Activated CD8-positive, alpha-beta memory T cell treated with anti-CD3 and anti-CD28 coated beads, Interleukin-2, amount 50 U/mL, for 24 hours (primary cell): ENCODE measurements around the gene MYL7.
"Not testable (repeated sequence)": the region's sequence is repeated elsewhere in the genome, so short reads cannot be mapped to it uniquely, and the experiment has no call there.

Experiments used
- DNase-seq: peaks from one replicate; pipeline ENCODE4 v3.0.0-alpha.2; 2020; ENCODE audit errors: extremely low read depth

Gene MYL7

DNA sequence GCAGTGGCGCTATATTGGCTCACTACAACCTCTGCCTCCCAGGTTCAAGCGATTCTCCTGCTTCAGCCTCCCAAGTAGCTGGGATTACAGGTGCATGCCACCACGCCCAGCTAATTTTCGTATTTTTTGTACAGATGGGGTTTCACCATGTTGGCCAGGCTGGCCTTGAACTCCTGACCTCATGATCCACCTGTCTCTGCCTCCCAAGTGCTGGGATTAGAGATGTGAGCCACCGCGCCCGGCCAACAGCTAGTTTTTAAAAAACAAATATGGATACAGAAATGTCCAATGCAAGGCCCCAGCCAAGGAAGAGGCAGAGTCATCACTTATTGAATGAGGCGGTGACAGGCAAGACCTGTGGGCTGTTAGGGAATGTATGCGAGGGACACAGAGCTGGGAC is 30.8 kb upstream of the MYL7 start:
- DNase-seq: not testable (repeated sequence)

DNA sequence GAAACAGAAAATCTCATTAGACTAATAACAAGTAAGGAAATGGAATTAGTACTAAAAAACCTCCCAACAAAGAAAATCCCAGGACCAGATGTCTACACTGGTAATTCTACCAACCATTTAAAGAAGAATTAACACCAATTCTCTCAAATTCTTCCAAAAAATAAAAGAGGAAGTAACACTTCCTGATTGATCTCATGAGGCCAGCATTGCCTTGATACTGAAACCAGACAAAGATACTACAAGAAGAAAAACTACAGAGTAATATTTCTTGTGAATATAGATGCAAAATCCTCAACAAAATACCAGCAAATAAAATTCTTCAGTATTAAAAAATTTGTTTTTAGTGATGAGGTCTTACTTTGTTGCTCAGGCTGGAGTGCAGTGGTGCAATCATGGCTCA is 26.8 kb upstream of the MYL7 start:
- DNase-seq: no peak

DNA sequence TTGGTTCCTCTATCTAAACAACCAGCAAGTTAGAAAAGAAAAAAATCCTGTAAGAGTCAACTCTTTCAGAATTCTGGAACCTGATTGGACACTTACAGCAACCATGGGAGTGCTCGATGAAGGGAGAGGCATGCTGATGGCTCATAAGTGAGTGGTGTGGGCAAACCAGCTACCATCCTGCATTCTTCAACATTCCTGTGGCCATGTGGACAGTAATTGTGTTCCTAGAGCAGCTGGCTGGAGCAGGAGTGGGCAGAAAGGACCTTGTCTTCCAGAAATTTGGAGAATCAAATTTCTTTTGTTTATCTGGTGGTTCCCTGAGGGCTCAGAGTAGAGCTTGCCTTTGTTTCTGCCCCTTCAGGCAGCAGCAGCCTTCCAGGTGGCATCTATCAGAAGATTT is 22.5 kb upstream of the MYL7 start:
- DNase-seq: no peak

DNA sequence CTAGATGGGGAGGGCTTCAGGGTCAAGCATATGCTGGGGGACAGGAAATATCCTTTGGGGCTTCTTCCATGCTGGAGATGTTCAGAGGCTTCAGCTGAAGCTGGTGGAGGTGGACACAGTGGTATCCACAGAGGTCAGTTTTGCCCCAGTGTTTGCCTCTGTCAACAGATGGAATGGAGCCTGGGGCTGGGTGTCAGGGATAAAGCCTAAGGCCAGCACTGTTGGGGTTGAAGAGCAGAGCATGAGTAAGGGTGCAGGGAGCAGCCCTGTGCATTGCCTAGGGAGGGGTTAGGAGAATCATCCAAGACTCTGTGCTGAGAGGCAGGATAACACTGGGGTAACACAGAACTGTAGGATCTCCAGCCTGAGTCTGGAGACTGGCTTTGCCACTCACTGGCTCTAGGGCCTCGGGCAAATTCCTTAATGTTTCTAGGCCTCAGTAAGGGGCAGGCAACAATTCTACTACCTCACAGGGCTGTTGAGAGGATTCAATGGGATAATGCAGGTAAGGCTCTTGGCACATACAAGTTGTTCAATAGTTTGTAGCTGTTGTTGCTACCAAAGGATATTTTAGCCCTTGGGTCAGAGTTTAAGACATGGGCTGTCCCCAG is 21.8 kb upstream of the MYL7 start:
- no peak for DNase-seq

DNA sequence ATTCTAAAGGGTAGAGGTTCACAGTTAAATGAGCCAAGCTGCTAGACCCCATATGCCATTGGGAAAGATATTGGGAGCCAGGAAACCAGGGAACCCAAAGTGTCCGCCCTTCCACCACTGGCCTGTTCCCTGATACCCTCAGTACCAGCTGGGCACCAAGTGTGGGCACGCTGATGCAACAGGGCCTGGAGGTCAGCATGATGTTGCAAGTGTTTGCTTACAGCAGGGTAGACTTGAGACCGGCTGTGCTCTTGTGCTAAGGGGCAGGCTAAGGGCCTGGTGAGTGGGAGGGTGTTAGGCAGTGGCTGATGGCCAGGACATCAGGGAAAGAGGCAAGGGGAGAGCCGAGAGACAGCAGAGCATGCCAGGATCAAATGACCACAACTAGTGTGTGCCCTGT is 21.0 kb upstream of the MYL7 start:
- no peak for DNase-seq

DNA sequence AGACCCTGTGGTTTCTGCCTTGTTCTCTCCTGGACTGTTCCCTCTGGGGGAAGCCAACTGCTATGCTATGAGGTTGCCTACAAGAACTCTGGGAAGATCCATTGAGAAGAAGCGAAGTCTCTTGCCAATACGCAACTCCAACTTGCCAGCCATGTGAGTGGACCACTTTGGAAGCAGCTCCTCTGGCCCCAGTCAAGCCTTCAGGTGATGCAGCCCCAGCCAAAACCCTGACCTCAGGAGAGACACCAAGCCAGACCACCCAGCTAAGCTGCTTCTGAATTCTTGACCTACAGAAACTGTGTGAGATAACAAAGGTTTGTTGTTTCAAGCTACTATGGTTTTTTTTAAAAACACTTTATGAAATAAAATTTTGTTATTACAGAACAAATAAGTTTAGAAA is 20.2 kb upstream of the MYL7 start:
- DNase-seq: no peak

DNA sequence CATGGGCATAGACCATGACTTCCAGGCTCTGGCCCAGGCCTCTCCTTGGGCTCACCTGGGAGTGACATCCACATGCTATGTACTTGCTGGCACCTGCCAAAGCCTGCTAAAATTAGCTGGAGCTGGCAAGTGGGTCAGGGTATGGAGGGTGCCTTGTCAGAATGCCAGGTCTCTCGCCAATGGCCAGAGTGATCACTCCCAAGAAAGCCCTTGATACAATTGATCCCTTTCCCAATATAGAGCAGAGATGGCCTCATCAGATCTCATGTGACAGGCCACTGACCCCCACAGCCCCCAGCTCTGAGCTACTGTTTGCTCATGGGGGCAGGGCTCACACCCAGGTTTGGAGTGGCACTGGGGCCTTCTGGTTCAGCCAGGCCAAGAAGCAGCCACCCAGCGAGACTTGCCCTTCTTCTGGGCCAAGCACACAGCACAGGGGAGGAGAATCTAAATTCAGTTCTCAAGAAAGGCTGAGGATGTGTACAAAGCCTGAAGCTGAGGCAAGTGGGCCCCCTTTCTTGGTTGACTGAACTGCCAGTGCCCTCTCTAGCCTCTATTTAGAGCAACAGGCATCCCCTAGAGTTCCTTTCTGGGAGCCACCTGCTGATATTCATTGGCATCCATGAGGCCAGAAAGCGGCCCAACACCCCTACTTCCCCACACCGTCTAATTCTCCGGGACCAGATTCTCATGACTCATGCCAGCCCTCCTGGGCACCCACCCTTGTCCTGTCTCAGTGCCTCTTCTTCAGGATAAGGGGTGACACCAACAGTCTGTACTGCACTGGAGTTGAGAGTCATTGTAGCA is 18.9 kb upstream of the MYL7 start:
- no peak for DNase-seq

DNA sequence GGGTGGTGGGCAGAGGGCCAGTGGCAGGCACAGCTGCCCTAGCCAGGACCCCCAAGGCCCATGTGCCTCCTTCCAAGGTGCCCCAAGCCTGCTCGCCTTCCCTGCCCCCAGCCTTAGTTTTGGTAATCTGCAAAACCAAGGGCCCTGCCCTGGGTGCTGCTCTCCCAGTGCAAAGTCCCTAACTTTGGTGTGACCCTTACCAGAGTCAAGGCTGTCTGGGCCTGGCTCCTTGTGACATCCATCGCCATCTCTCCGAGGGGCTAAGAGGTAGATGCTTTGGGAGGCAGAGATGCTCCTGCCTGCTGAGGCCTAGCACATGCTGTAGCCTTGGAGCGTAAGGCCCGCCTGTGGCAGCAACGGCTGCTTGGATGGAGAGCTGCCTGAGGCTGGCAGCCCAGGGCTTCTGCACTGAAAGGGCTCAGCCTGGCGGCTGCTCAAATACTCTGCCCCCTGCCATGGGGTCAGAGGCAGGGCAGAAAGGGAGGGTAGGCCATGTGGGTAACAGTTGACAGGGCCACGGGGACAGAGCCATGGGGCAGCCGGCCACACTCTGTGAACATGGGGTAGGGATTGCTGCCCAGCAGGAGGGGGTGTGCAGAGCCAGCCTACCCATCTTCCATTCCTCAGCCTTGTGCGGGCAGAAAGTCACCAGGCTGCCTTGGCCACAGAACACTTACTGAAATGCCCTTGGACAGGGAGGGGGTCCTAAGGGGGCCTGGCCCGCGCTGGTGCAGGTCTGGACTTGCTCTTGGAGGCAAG is 17.9 kb upstream of the MYL7 start:
- DNase-seq: no peak

DNA sequence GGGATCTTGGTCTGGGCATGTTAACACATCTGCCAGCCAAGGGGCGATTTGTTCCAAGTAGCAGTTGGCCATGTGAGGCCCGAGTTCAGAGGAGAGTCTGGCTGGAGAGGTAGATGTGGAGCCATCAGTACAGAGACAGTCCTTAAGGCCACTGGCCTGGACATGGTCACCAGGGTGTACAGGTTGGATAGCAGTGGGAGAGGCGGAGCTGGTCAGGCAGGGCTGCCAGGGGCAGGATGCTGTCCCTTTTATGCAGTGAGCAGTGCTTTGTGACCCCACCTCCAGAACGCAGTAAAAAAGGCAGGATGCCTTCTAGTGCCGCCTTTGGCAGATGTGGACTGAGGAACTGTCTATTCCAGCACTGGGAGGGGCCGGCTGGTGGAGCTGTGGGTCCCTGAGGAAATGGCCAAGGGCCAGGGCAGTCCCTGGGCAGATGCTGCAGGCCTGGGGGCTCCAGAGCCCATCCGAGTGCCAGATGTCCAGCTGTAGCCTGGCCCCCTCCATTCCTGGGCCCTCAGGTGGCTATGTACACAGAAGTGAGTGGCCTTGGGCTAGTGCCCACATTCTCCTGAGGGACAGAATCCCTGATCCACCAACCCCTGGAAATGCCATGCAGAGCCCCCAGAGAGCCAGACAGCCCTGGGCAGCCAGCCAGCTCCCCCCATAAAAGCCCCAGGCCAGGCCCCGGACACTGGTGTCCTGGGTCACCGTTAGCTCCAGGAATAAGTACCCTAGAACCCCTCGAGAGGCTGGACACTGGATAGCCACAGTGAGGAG is 17.2 kb upstream of the MYL7 start:
- no peak for DNase-seq

DNA sequence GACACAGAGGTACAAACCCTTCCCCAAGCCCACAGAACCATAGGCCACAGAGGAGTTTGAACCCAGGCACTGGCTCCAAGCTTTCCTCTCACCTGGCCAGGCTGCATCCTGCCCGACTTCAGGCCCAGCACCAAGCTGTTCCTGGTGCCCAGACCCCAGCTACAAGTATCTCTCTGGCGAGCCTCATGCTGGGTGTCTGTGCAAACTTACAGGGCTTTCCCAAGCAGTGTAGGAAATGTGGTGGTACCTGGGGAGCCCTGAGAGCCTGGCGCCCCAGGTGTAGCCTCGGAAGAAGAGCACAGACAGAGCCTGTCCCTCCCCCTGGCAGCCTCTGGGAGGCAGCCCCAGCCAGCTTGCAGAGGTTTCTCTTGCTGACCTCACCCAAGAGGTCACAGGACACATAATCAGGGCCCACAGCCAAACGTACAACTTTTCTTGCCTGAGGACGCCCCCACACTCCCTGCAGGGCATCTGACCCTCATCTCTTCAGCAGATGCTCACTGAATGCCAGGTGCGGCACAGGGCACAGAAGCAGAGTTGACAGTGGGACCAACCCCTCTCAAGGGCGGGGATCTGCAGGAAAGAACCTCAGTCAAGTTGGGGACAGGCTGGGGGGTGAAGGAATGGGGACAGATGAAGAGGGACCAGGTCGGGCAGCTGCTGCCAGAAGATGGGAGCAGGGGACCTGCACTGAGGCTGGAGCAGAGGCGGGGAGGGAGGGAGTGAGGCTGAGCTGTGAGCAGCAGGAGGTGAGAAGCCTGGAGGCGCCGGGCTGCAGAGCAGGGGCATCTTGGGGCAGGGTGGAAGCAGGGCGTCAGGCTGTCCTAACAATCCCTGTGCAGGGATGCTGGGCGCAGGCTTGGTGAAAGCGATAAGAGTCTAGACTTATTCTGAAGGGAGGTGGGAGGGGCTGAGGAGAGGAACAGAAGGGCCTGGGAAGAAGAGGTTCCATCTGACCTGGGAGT is 16.3 kb upstream of the MYL7 start:
- DNase-seq: no peak

DNA sequence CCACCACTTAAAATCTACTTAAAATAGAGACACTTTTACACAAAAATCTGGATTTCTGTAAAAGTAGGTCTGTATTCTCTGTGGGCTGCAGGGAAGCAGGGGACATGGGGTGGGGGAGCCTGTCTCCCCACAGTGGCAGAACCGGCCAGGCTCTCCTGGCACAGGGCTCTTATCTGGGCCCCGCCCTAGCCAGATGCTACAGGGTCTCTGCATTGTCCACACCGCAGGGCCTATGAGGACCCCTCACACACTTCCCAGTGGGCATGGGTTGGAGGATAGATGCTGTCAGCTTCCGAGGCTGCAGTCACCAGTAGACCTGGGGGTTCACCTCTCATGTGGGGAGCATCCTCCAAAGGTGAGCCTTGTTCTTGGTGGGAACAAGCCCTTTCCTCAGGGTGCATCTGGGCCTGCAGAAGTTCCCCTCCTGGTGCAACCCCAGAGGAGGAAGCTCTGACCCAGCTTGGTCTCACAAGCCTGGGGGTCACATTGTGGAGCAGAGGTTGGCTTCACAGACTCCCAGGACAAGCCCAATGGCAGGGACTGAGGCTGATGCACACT is 15.4 kb upstream of the MYL7 start:
- no peak for DNase-seq

DNA sequence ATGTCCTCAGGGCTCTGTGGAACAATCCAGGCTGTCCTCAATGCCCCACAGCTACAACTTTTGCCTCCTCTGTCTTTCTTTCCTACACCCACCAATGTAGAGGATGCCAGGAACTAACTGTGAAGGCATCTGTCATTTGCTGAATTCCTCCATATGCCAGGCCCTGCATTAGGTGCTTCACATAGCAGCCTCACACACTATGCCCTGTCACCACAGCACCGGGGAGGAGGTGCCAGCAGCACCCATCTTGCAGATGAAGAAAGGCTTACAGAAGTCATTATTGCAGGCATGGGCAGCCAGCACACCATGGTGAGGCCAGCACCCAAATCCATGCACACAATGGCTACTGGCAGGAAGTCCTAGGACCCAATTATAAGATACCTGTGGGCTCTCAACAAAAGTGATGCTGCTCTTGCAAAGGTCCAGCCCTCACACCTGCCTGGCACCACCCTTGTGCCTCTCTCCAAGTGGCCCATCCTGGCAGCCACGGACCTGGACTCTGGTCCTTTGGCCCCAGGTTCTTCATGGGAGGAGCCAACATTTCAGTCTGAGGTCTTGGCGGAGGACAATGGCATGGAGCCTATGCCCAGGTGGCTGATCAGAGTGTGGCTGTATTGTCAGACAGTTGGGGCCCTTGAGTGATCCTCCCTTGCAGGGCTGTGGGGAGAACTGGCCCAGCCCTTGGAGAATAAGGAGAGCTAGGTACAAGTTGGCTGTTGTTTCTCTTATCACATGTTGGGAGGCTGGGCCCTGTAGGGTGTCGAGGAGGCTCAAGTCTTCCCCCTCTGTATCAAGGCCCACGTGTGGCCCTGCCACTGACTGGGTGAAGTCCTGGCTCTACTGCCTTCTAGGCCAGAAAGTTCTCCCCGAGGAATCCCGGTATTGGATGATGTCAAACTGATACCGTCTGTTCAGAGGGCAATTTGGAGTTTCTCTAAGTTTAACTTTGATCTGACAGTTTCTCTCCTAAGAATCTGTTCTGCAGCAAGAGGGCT is 14.4 kb upstream of the MYL7 start:
- no peak for DNase-seq

DNA sequence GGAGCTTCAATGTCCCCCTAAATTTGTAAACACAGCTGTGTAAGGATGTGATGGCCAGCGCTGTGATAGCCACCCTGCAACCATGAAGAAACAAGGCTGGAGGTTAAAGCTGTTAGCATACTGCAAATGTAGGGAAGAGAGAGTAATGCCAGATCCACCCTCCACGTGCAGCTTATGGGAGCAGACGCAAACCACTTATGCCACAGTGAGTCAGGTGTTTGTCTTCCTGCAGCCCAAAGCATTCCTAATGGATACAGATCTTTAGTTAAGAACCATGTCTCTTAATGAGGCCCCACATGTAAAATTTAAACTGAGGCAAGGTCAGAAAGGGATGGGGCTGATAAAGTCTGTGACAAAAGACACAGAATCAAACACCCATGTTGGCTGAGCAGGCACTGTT is 13.6 kb upstream of the MYL7 start:
- DNase-seq: no peak

DNA sequence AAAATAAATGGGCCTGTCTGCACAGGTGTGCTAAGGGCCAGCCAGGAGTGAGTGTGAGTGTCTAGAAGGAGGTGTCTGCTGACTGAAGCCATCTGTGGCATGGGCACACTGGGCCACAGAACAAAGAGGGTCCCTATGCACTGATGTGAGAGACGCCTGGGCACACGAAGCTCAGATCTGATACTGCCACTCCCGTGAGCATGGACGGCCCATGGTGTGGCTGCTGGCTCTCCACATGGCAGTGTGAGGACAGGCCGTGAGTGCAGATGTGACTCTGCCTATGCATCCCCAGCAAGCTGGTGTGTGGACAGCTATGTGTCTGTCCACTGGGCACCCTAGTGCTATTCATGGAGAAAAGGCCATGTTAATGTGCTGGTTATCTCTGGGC is 12.8 kb upstream of the MYL7 start:
- DNase-seq: no peak

DNA sequence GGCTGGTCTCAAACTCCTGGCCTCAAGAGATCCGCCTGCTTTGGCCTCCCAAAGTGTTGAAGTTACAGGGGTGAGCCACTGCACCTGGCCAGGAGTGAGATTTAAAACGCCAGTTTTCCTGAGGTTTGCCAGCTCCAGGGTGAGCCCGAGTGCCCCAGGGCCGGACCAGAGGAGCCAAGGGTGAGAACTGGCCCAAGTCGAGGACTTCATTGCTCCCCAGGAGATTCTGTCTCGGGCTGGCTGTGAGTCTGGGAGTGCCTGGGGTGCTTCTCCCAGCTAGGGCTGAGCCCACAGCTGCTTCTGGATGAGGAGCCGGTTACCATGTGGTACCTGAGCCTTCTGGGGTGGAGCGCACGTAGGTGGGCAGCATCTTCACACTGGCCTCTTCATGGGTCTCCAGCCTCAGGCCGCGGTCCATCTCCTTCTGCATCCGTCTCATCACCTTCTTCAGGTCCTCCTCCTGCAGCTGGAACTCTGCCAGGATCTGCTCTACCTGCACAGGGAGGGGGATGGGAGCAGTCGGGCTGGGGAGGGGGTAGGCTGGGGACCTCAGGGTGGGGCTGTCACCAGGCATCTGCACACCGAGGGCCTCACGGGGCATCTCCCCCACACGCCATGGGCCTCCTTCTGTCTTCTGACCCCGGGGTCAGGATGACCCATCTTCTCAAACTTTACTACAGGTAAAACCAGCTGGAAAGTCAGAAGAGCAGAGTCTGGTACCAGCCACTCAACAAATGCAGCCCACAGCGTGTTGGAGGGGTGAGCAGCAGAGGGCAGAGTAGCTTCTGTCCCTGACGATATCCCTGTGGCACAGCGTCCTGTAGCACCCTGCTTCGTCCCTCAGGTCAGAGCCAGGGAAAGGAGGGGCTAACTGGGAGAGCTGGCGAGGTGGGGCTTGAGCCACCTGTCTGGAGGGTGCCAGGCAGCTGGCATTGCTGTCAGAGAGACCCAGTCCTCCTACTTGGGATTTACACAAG is 12.1 kb upstream of the MYL7 start:
- DNase-seq: no peak

DNA sequence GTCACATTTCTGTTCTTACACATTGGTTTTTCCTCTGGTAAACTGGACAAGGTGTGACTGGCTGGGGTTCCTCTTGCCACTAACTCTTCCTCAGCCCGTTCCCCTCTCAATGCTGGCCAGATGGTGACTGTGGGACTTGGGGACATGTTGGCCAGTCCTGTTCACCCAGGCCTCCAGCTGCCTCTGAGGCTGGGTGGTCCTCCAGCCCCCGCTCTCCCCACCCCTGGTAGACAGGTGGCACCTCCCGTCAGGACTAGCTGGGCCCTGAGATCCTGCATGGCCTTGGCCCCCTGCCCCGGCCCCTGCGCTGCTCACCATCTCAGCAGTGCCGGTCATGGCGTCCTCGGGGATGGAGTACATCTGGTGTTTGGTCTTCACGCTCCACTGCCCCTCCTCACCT is 10.8 kb upstream of the MYL7 start:
- DNase-seq: no peak

DNA sequence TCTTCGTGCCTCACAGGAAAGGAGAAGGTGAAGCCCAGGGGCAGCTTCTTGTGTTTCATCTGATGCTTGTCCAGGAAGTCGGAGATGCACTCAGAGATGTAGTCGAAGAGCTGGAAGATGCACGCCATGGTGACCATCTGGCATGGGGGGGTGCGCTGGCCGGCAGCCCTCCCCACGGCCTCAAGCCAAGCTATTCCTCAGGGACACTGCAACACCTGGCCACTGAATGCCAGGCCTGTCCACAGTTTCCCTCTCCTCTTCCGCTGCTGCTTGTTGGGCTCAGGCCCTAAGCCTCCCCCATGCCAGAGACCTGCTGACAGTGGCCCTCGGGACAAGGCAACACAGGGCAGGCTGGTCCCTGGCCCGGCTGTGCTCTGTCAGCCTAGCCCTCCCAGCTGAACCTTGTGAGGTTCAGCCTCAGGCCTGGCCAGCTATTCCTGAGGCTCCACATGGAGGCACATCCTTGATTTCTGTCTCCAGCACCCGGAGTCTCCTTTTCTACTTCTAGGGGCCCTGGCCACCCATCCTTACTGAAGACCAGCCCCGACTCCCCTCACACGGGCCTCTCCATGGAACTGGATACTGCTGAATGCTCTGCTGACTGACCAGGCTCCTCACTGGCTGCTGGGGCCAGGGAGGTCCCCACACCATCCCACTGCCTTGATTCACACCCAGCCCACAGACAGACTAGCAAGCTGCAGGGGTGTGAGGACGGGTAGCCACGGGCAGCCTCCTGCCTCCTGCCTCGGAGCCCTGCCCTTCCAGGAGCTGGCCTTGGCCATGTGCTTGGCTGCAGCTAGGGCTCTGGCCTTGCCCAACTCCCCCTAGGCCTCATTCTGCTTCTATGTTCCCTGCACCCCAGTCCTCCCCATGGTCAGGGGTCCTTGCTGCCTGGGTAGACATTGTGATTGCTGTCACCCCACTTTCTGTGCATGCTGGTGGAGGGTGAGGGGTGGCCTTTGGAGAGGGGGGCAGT is 10.1 kb upstream of the MYL7 start:
- no peak for DNase-seq
